NCI-H345 treated with DMSO at 0.1 percent for 48 hours (cell line): ENCODE results near the gene ZFAND5.

Source experiments
- DNase-seq: peaks from one replicate; lab custom pipeline; 2025; ENCODE audit not compliant: unreplicated experiment; lab: John Stamatoyannopoulos, UW

The ZFAND5 gene

GRCh38 chr9:72364679-72365524 lies at the start of gene ZFAND5:
TSS of gene ZFAND5 (minus strand) at chr9:72365208. CDS start at chr9:72360778, 4,430 bp downstream.
- DNase-seq, result peak; percentile 88

GRCh38 chr9:72412483-72413040 lies 47.6 kb upstream of the ZFAND5 start:
- DNase-seq, result no peak

- DNase-seq, result no peak
Observed at GRCh38 chr9:72410214-72410613, 45.2 kb upstream of the ZFAND5 start.

GRCh38 chr9:72407114-72407513 lies 42.1 kb upstream of the ZFAND5 start:
- no peak for DNase-seq

- no peak for DNase-seq
Observed at GRCh38 chr9:72402744-72403143, 37.7 kb upstream of the ZFAND5 start.

GRCh38 chr9:72401396-72401795 lies 36.4 kb upstream of the ZFAND5 start:
- DNase-seq, result no peak

DNA sequence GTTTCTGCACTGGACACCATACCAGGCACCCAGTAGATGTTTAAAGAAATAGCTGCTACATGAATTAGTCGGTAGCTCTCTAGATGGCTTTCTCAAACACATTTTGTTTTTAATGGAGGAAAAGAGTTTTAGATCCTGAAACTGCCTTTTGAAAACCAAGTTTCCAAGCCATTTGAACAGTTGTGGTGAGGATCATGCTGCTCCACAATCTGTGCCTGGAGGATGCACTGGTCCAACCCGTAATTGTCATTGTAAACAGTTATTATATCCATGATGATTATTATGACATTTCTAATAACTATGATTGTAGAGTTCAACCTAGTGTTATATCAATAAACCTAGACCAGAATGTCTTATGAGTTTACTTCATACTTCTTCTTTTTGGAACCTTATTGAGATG lies 35.9 kb upstream of the ZFAND5 start:
- no peak for DNase-seq

DNA sequence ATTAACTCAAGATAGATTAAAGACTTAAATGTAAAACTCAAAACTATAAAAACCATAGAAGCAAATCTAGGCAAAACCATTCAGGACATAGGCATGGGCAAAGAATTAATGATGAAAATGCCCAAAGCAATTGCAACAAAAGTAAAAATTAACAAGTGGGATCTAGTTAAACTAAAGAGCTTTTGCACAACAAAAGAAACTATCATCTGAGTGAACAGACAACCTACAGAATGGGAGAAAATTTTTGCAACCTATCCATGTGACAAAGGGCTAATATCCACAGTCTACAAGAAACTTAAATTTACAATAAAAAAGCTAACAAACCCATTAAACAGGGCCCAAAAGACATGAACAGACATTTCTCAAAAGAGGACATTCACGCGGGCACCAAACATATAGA lies 34.4 kb upstream of the ZFAND5 start:
- no peak for DNase-seq

- no peak for DNase-seq
Observed at GRCh38 chr9:72396247-72397091, 31.5 kb upstream of the ZFAND5 start.

DNA sequence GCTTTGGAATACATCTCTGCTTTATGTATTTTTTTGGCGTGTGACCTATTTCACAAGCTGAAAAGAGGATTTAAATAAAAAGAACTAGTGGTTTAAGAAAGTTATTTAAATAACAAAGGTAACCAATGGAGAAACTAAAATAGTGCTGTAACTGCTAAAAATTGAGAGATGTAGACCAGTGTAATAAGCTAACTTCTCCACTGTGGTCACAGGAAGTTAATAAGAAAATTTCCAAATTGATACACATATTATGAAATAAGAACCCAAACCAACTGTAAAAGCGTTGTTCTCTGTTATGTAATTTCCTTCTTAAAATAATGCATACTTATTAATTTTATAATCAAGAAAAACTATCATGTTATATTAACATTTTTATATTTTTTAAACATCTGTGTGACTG lies 29.1 kb upstream of the ZFAND5 start:
- DNase-seq, result no peak

DNA sequence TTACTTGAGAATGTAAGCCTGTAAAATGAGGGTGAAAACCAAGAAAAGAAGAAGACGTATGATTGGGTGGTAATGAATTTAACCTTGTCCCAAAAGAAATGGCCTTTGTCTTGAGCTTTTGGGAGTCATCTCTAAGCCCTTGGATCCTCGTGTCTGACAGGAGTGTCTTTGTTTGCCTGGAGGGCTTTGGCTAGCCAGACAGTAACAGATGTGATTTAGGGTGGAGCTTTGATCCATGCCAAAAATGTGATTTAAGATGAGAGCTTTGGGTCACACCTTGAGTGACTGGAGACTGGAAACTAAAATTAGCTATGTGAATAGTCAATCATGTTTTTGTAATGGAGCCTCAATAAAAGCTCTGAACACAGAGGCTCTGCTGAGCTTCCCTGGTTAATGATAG lies 25.9 kb upstream of the ZFAND5 start:
- DNase-seq, result no peak

DNA sequence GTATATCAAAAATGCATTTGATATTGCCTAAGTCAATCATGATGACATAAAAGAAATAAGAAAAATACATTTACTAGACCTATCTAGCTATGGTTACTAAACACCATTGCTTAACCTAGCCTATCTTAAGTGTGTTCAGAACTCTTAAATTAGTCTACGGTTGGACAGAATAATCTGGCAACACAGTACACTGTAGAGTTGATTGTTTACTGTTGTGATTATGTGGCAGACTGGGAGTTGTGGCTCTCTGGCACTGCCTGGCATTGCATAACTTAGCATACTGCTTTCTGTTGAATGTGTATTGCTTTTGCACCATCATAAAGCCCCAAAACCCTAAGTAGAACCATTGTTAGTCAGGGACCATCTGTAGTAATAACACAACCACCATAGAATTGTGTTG lies 21.2 kb upstream of the ZFAND5 start:
- DNase-seq, result no peak

- no peak for DNase-seq
Observed at GRCh38 chr9:72384710-72385485, 19.9 kb upstream of the ZFAND5 start.

DNA sequence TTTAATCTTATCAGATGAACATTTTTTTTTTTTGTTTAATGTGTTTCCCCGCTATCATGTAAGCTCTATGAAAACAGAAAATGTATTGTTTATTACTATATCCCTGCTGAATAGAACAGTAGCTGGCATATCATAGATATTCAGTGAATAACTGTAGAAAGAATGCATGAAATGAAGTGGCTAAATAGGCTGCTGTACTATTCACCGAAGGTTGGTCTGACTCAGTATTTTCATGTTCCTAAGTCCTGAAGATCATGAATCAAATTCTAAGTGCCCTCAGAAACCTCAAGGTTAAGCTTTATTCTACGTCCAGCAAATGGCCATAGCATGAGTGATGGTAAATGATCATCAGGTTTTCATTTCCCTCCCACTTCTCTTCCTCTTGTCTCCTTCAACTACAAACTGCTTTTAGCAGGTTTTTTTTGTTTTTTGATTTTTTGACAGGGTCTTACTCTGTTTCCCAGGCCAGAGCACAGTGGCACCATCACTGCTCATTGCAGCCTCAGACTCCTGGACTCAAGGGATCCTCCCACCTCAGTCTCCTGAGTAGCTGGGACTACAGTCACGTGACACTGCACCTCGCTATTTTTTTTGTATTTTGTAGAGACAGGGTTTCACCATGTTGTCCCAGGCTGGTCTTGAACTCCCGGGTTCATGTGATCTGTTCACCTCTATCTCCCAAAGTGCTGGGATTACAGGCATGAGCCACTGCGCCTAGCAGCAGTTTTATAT lies 19.1 kb upstream of the ZFAND5 start:
- DNase-seq, result no peak

GRCh38 chr9:72382405-72382804 lies 17.4 kb upstream of the ZFAND5 start:
- no peak for DNase-seq

DNA sequence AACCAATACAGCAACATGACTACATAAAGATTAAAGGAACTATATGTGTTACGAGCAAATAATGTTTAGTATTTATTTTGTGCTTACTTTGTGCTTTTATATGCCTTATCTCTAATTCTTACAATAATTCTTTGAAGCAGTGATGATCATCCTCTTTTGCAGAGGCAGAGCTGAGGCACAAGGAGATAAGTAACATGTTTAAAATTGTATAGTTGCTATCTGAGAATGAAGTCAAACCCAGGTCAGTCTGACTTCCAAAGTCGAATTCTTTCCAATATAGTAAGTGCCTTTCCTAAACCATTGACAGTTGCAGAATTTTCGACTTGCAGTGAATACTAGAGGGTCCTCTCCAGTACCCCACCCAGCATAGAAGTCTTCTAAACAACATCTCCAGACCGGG lies 12.0 kb upstream of the ZFAND5 start:
- no peak for DNase-seq

DNA sequence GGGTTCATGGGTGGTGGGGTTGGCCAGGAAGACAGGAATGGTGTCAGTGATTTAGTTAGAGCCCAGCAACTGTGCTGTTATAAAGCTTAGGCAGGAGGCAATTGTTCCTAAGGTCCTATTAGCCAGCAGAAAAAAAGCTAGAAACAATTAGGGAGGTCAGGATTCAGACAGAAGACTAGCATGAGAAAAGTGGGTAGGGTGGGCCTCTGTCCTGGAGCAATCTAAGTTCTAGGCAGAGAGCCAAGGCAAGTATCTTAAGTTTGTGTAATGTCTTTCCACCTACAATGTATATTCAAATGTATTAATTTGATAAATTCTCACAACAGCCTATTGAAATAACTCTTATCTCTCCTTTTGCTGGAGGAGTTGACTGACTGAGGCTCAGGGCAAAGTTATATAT lies 6.1 kb upstream of the ZFAND5 start:
- no peak for DNase-seq

DNA sequence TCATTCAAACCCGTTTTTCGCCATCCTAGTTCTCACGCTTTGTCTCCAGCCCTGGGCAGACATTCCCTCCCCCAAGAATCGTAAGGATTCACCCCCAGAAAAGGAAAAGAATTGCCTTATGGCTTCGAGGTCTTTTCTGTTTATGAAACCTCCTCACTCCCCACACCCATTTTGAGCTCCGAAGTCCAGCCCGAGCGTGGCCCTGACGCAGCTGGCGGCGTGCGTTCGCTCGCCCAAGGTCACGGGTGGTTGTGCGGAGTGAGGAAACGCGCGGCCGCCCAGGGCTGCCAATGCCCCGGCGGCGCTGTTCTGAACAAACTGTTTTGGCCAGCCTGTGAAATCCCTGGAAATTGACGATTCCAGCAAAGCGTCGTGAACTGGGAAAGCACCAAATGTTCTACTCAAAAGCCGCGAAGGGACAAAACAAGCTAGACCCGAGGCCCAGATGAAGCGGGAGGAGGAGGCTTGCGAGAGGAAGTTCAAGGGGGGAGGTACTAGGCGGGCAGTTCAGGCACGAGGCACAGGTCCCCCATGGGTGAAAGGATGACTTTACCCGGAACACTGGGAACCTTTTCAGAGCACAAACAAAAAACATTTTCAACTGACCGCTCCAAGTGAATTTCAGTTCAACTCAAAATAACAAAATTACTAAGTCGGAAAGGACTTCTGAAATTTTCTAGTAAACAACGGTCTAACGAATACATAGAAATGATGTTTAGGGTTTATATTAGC lies 683 bp upstream of the ZFAND5 start:
- DNase-seq, result peak; percentile 63

- DNase-seq, result peak; percentile 13
Observed at GRCh38 chr9:72363908-72364678, 915 bp downstream of the ZFAND5 start.
